ENCODE results near the gene VN1R4.
"Not testable (repeated sequence)": the region's sequence is repeated elsewhere in the genome, so short reads cannot be mapped to it uniquely, and the experiment has no call there.

DNA sequence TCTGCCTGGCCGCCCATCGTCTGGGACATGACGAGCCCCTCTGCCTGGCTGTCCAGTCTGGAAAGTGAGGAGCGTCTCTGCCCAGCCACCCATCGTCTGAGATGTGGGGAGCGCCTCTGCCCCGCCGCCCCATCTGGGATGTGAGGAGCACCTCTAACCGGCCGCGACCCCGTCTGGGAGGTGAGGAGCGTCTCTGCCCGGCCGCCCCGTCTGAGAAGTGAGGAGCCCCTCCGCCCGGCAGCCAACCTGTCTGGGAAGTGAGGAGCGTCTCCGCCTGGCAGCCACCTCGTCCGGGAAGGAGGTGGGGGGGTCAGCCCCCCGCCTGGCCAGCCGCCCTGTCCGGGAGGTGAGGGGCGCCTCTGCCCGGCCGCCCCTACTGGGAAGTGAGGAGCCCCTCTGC is 44.8 kb downstream of the VN1R4 start:
- TF ChIP-seq POLR2A, TAF1, POLR2AphosphoS5 (IDR thresholded peaks at IDR 0.05; ENCODE audit: low read depth, low read length): not testable (repeated sequence)
